SK-N-MC (cell line): ENCODE measurements around the gene TAC3.
"Not testable (repeated sequence)": the region's sequence is repeated elsewhere in the genome, so short reads cannot be mapped to it uniquely, and the experiment has no call there.

Experiments
- EZH2 ChIP-seq: fragments of 200-600 bp; sonication (generic); IDR thresholded peaks from one replicate; pipeline ENCODE4 v1.6.1; 2017; ENCODE audit warnings: antibody characterized with exemption
- FOXP2 ChIP-seq: optimal IDR thresholded peaks from 2 replicates; pipeline ENCODE3; 2011; ENCODE audit warnings: mild to moderate bottlenecking, moderate library complexity; ENCODE audit not compliant: insufficient read depth; ENCODE audit errors: extremely low read length, control extremely low read depth
- POLR2AphosphoS5 ChIP-seq: IDR thresholded peaks from 2 replicates; pipeline ENCODE4 v1.6.1; 2012; ENCODE audit warnings: mild to moderate bottlenecking, low read depth, low read length, borderline replicate concordance

DNA sequence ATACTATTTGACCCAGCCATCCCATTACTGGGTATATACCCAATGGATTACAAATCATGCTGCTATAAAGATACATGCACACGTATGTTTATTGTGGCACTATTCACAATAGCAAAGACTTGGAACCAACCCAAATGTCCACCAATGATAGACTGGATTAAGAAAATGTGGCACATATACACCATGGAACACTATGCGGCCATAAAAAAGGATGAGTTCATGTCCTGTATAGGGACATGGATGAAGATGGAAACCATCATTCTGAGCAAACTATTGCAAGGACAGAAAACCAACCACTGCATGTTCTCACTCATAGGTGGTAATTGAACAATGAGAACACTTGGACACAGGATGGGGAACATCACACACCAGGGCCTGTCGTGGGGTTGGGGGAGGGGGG lies 42.1 kb downstream of the TAC3 start:
- TF ChIP-seq EZH2, POLR2AphosphoS5, FOXP2: not testable (repeated sequence)
